Stimulated activated naive CD4-positive, alpha-beta T cell (primary cell): ENCODE results near the gene B3GNT5.

Source experiments
- DNase-seq, 6 experiments: peaks; one replicate each; lab custom pipeline; 2025; lab: John Stamatoyannopoulos, UW

Gene B3GNT5

DNA sequence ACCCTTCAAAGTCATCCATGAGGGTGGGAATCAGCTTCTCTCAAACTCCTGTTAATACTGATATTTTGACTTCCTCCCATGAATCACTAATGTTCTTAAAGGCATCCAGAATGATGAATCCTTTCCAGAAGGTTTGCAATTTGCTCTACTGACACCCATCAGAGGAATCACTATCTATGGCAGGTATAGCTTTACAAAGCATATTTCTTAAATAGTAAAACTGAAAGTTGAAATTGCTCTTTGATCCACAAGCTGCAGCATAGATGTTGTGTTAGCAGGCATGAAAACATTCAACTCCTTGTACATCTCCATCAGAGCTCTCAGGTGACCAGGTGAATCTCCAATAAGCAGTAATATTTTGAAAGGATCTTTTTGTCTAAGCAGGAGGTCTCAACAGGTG, 66.3 kb downstream of the B3GNT5 start:
- no peak for DNase-seq
